K562 (cell line): ENCODE measurements around the gene CDH5. TPM values are rescaled to one million over a fixed set of nuclear protein-coding genes. Genes with fewer than 3 reads are reported as not detected.

Experiments used
- ATAC-seq: fragments of 200-7000 bp; cut with Tn5 transposase; 3 replicates; pipeline ENCODE4 v1.9.1; 2020; ENCODE audit warnings: moderate library complexity
- BruUV-seq: library from RNA; stranded (reverse); fragments of 400-500 nt; replicated peaks from 2 replicates; lab custom pipeline; 2021; lab: Mats Ljungman, UMichigan
- CTCF ChIA-PET: fragments of 300-600 bp; formaldehyde crosslinking; extraction: SDS; loops from one replicate; lab custom pipeline; 2021; ENCODE audit warnings: low intra/inter-chr PET ratio; lab: Yijun Ruan, JAX
- POLR2A ChIA-PET: fragments of 300-600, 350-650 bp; sonication (Branson Sonifier 250); formaldehyde crosslinking; extraction: SDS; loops from one replicate; lab custom pipeline; 2021; ENCODE audit warnings: antibody characterized with exemption, inconsistent platforms; lab: Yijun Ruan, JAX
- DNase-seq, 4 experiments: peaks; one replicate each; pipeline versions ENCODE4 v3.0.0 to v3.0.0-alpha.2; 2011 to 2018; ENCODE audit warnings: low spot score in 3 of 4, mixed read lengths in 3 of 4; ENCODE audit errors: extremely low read depth in 1 of 4
- FAIRE-seq: peaks from 2 replicates; lab custom pipeline; 2011; peaks lifted over from hg19 to GRCh38; lab: Jason Lieb, UNC
- H2AFZ ChIP-seq: 2 replicates; pipeline ENCODE4 v1.6.0; 2011; ENCODE audit warnings: low read depth, low read length, control low read depth, inconsistent platforms
- H3K27ac ChIP-seq: fragments of 200-600 bp; 3 replicates; pipeline ENCODE4 v1.8.0; 2011; ENCODE audit warnings: low read depth, mild to moderate bottlenecking, control low read depth, inconsistent platforms, low read length, moderate library complexity, mixed read lengths; ENCODE audit errors: extremely low read depth
- H3K27me3 ChIP-seq, 2 experiments: fragments of 300-600 bp in 1 of 2; 2 replicates in 1 of 2; 3 replicates in 1 of 2; pipeline versions ENCODE4 v1.6.0 to v1.8.0; 2011; ENCODE audit warnings: inconsistent platforms in 2 of 2, low read length in 2 of 2, mild to moderate bottlenecking in 1 of 2, mixed read lengths in 1 of 2, moderate library complexity in 1 of 2; ENCODE audit not compliant: control insufficient read depth in 2 of 2, insufficient read depth in 2 of 2
- H3K36me3 ChIP-seq: fragments of 300-600 bp; 3 replicates; pipeline ENCODE4 v1.8.0; 2011; ENCODE audit warnings: mild to moderate bottlenecking, low read length, inconsistent platforms; ENCODE audit not compliant: control insufficient read depth, insufficient read depth
- H3K4me1 ChIP-seq, 2 experiments: fragments of 200-600 bp in 1 of 2; replicated peaks in 1 of 2; 2 replicates in 1 of 2; 3 replicates in 1 of 2; pipeline versions ENCODE4 v1.5.1 to v1.8.0; 2011; ENCODE audit warnings: inconsistent platforms in 2 of 2, low read length in 2 of 2, mild to moderate bottlenecking in 1 of 2, mixed read lengths in 1 of 2, moderate library complexity in 1 of 2; ENCODE audit not compliant: control insufficient read depth in 2 of 2, insufficient read depth in 2 of 2
- H3K4me2 ChIP-seq: 2 replicates; pipeline ENCODE4 v1.6.1; 2011; ENCODE audit warnings: low read length, control low read depth, inconsistent platforms, mixed read lengths; ENCODE audit not compliant: insufficient read depth
- H3K4me3 ChIP-seq: fragments of 200-600 bp; sonication (generic), shearing (Covaris generic); 2 replicates; pipeline ENCODE4 v1.5.1; 2016; ENCODE audit warnings: control low read depth, inconsistent platforms
- H3K79me2 ChIP-seq: fragments of 200-600 bp; 3 replicates; pipeline ENCODE4 v1.8.0; 2011; ENCODE audit warnings: low read length, inconsistent platforms; ENCODE audit not compliant: control insufficient read depth, insufficient read depth
- H3K9ac ChIP-seq, 2 experiments: 2 replicates each; pipeline versions ENCODE4 v1.6.0 to v1.6.1; 2011; ENCODE audit warnings: low read depth in 2 of 2, low read length in 2 of 2, control low read depth in 1 of 2, inconsistent platforms in 1 of 2, mild to moderate bottlenecking in 1 of 2, mixed read lengths in 1 of 2; ENCODE audit not compliant: insufficient read depth in 1 of 2
- H3K9me1 ChIP-seq: one replicate; pipeline ENCODE4 v1.6.0; 2011; ENCODE audit warnings: inconsistent platforms, mild to moderate bottlenecking, low read length, moderate library complexity; ENCODE audit not compliant: control insufficient read depth, insufficient read depth
- H3K9me3 ChIP-seq: replicated peaks from 2 replicates; pipeline ENCODE4 v1.5.1; 2011; ENCODE audit warnings: low read depth, low read length, inconsistent platforms; ENCODE audit not compliant: control insufficient read depth, insufficient read depth
- H4K20me1 ChIP-seq: replicated peaks from 2 replicates; pipeline ENCODE4 v1.6.1; 2011; ENCODE audit warnings: low read length, inconsistent platforms, mixed read lengths; ENCODE audit not compliant: control insufficient read depth, insufficient read depth
- CHCHD3 ChIP-seq: fragments of 250-450 bp; sonication (Bioruptor Pico); IDR thresholded peaks from 2 replicates; pipeline ENCODE4 v2.1.2; 2022; ENCODE audit warnings: mild to moderate bottlenecking
- EP300 ChIP-seq: IDR thresholded peaks from 2 replicates; pipeline ENCODE4 v1.6.1; 2012; ENCODE audit warnings: low read length, improper control_type of control experiment
- FIP1L1 ChIP-seq: fragments of 200-400 bp; formaldehyde crosslinking; IDR thresholded peaks from 2 replicates; pipeline ENCODE4 v1.6.1; 2018; ENCODE audit warnings: mild to moderate bottlenecking, low read depth, low read length; ENCODE audit not compliant: poor library complexity, severe bottlenecking
- GTF2E2 ChIP-seq: fragments of 200-800 bp; sonication (Bioruptor generic); IDR thresholded peaks from 2 replicates; pipeline ENCODE4 v1.6.1; 2016; ENCODE audit warnings: missing genetic modification characterization, missing compliant biosample characterization
- KAT2B ChIP-seq: IDR thresholded peaks from one replicate; pipeline ENCODE4 v1.6.1; 2012; ENCODE audit warnings: low read depth, mild to moderate bottlenecking, control low read depth, inconsistent platforms, low read length, moderate library complexity
- MAZ ChIP-seq, 2 experiments: fragments of 450-650 bp in 1 of 2; sonication (generic) in 1 of 2; formaldehyde crosslinking; IDR thresholded peaks in 1 of 2; conservative IDR thresholded peaks in 1 of 2; 2 replicates each; pipeline versions ENCODE4 v1.4.0 to v1.5.0; 2020; ENCODE audit warnings: mild to moderate bottlenecking in 1 of 2, missing genetic modification reagents in 1 of 2
- MECOM ChIP-seq: fragments of 250-450 bp; sonication (Bioruptor Pico); IDR thresholded peaks from 2 replicates; pipeline ENCODE4 v1.8.0; 2022; ENCODE audit warnings: inconsistent platforms
- MTA2 ChIP-seq: fragments of 450-650 bp; IDR thresholded peaks from 2 replicates; pipeline ENCODE4 v1.6.1; 2016; ENCODE audit warnings: low read depth
- RFX1 ChIP-seq: fragments of 450-650 bp; IDR thresholded peaks from 2 replicates; pipeline ENCODE4 v1.6.1; 2016; ENCODE audit warnings: mild to moderate bottlenecking, moderate library complexity
- ZKSCAN3 ChIP-seq: fragments of 250-450 bp; sonication (Bioruptor Pico); IDR thresholded peaks from 2 replicates; pipeline ENCODE4 v1.4.0; 2020
- ZNF12 ChIP-seq: sonication (generic); formaldehyde crosslinking; IDR thresholded peaks from 2 replicates; pipeline ENCODE4 v1.4.0; 2020; ENCODE audit warnings: mild to moderate bottlenecking, missing genetic modification reagents
- ZNF707 ChIP-seq: fragments of 250-450 bp; sonication (Bioruptor Pico); conservative IDR thresholded peaks from 2 replicates; pipeline ENCODE4 v1.8.0; 2022; ENCODE audit warnings: inconsistent platforms, mild to moderate bottlenecking, moderate library complexity
- WGBS: fragments of 100-300 bp; shearing (Covaris generic); methylation state at CpG from one replicate; pipeline ENCODE4 v1.1.6; 2016; ENCODE audit warnings: low coverage, mixed read lengths; ENCODE audit not compliant: insufficient coverage; ENCODE audit errors: missing lambda C conversion rate; 5-methylcytosine and 5-hydroxymethylcytosine counted together
- in situ Hi-C: fragments of 300-500 bp; cut with MboI; formaldehyde crosslinking; loops from 4 replicates; pipeline ENCODE4 v1.15.0; 2018; ENCODE audit warnings: inconsistent platforms, mixed read lengths
- intact Hi-C: fragments of 100-400 bp; cut with micrococcal nuclease; formaldehyde crosslinking; loops from 2 replicates; pipeline ENCODE4 v1.14.2; 2022
- polyA plus RNA-seq, 8 experiments: library from polyadenylated mRNA; depleted of rRNA in 4 of 8; stranded (reverse) in 5 of 8; unstranded in 3 of 8; fragments of >200 nt; fragmentation: Nextera tagmentation in 2 of 8; fragmentation: Illumina TruSeq in 1 of 8; extraction: Ambion mirVana in 2 of 8; extraction: Trizol in 1 of 8; gene quantifications; 2 replicates each; pipeline versions ENCODE4 v1.2.1 to v1.2.3, GENCODE V29; 2011 to 2014; ENCODE audit warnings: inconsistent platforms in 1 of 8, missing spikeins in 1 of 8
- total RNA-seq, 7 experiments: library from RNA; depleted of rRNA in 6 of 7; stranded (reverse); fragments of >200 nt in 6 of 7; fragmentation: Illumina TruSeq in 2 of 7; extraction: Trizol in 2 of 7; gene quantifications; 2 replicates each; pipeline versions ENCODE4 v1.2.1 to v1.2.3, GENCODE V29; 2011 to 2021; ENCODE audit warnings: low replicate concordance in 1 of 7
- TF ChIP-seq, protein P1 (sequence below): sonication (generic); formaldehyde crosslinking; IDR thresholded peaks from 2 replicates; pipeline ENCODE4 v1.8.1; 2022; ENCODE audit warnings: missing genetic modification reagents
- TF ChIP-seq, protein P2 (sequence below): fragments of 250-450 bp; sonication (Bioruptor Pico); IDR thresholded peaks from 2 replicates; pipeline ENCODE4 v1.9.0; 2021; ENCODE audit warnings: mild to moderate bottlenecking
- TF ChIP-seq, protein P3 (sequence below): fragments of 250-450 bp; sonication (Bioruptor Pico); IDR thresholded peaks from 2 replicates; pipeline ENCODE4 v1.4.0; 2020

Gene CDH5
- total and polyA plus RNA-seq, 9 of the 15 experiments (the other 6 are each of a cell fraction or from before 2014, with no cell fraction given): not detected

DNA sequence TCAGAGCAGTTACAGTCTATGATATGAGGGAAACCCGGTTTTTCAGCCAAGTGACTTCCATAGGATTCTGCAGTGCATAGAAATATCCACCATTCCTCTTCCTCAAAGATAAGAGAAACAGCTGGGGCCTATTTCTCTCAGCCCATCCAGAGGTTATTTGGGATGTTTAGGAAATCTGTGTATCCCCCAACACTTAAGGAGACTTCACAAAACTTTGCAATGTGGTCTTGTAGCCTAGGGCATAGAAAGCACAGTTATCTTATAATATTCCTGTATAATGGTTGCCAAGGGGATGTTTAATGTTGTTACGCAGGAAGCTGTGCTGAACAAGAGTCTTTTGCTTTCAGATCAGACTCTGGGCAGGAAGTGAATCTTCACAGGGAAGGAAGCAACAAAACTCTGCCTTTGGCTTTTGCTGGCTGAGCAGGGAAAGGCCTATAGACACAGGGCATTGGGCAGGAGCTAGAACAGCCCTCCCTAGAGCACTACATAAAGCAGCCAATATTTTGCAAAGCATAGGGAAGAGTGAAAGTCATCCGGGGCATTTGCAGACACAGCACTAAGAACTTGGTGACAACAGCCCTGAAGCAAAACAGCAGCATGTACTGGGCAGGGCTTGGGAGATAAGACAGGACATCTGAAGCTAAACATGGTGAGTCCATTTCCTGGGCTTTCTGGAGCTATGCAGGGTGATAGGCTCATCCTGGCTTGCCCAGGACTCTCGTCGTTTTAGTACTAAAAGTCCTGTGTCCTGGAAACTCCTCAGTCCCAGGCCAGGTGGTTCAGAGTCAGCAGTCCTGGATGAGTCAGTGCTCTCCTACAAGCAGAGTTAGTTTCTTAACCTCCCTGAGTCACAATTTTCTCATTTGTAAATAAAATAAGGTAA, 41.9 kb downstream of the CDH5 start:
- H3K9me3 ChIP-seq: no peaks in the 10 kb centered on the region
- intact Hi-C loops: loop anchor here (5.0 to 10.0 kb wide), 3 partner anchors 199 to 519 kb away; partner anchors contain the start of gene RRAD
- H4K20me1 ChIP-seq: 0 out of 2 replicates have a peak, but pooled peaks cover 7% of the 10 kb centered on the region
- no peaks in the 10 kb centered on the region for H3K9me1 ChIP-seq
- no TSS peak for BruUV-seq
- peak in 1 of 4 experiments; percentile 16 for DNase-seq
- H3K36me3 ChIP-seq: no peaks in the 10 kb centered on the region
- in situ Hi-C loops: loop anchor here (5.0 to 10.0 kb wide), 3 partner anchors 79 to 456 kb away; no protein-coding TSS in a partner anchor
- peak overlapping the region; percentile 26 for H3K4me2 ChIP-seq
- CTCF ChIA-PET: interaction anchor here (2.5 kb wide), 1 partner anchor 181 kb away, joined by 22 read pairs; no protein-coding TSS in a partner anchor
- 2% methylated on average over 5 of the region's 5 CpGs for WGBS
- peak overlapping the region; percentile 60 for H2AFZ ChIP-seq
- POLR2A ChIA-PET: no interaction called here
- H3K27me3 ChIP-seq: peaks cover under 1 to 14% of the 10 kb centered on the region in 2 experiments; a peak in 3 of 5 replicates
- ATAC-seq: peak; percentile 52
- no peaks in the 10 kb centered on the region for H3K79me2 ChIP-seq
- no peak overlapping the region for H3K4me3 ChIP-seq
- peaks cover 0 to 8% of the 10 kb centered on the region in 2 experiments; a peak in 3 of 5 replicates for H3K4me1 ChIP-seq
- H3K9ac ChIP-seq: no peak overlapping the region
- peak; percentile 15 for FAIRE-seq
- H3K27ac ChIP-seq: no peak overlapping the region
- TF ChIP-seq RFX1 (no peak), MAZ (CRISPR knock-in tag; conservative IDR thresholded peaks at IDR 0.05 in 1 of 2, IDR thresholded peaks at IDR 0.05 in 1 of 2) (no peak), KAT2B (no peak), FIP1L1 (no peak), ZNF707 (CRISPR knock-in tag) (no peak), ZNF12 (CRISPR knock-in tag) (no peak), MTA2 (no peak), ZKSCAN3 (CRISPR knock-in tag) (no peak), GTF2E2 (tag) (no peak), EP300 (no peak), CHCHD3 (CRISPR knock-in tag) (no peak), MECOM (CRISPR knock-in tag) (no peak)
- TF ChIP-seq, protein P1, sequence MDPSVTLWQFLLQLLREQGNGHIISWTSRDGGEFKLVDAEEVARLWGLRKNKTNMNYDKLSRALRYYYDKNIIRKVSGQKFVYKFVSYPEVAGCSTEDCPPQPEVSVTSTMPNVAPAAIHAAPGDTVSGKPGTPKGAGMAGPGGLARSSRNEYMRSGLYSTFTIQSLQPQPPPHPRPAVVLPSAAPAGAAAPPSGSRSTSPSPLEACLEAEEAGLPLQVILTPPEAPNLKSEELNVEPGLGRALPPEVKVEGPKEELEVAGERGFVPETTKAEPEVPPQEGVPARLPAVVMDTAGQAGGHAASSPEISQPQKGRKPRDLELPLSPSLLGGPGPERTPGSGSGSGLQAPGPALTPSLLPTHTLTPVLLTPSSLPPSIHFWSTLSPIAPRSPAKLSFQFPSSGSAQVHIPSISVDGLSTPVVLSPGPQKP (CRISPR knock-in tag): no peak
- TF ChIP-seq, protein P2, sequence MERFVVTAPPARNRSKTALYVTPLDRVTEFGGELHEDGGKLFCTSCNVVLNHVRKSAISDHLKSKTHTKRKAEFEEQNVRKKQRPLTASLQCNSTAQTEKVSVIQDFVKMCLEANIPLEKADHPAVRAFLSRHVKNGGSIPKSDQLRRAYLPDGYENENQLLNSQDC (CRISPR knock-in tag): no peak
- TF ChIP-seq, protein P3, sequence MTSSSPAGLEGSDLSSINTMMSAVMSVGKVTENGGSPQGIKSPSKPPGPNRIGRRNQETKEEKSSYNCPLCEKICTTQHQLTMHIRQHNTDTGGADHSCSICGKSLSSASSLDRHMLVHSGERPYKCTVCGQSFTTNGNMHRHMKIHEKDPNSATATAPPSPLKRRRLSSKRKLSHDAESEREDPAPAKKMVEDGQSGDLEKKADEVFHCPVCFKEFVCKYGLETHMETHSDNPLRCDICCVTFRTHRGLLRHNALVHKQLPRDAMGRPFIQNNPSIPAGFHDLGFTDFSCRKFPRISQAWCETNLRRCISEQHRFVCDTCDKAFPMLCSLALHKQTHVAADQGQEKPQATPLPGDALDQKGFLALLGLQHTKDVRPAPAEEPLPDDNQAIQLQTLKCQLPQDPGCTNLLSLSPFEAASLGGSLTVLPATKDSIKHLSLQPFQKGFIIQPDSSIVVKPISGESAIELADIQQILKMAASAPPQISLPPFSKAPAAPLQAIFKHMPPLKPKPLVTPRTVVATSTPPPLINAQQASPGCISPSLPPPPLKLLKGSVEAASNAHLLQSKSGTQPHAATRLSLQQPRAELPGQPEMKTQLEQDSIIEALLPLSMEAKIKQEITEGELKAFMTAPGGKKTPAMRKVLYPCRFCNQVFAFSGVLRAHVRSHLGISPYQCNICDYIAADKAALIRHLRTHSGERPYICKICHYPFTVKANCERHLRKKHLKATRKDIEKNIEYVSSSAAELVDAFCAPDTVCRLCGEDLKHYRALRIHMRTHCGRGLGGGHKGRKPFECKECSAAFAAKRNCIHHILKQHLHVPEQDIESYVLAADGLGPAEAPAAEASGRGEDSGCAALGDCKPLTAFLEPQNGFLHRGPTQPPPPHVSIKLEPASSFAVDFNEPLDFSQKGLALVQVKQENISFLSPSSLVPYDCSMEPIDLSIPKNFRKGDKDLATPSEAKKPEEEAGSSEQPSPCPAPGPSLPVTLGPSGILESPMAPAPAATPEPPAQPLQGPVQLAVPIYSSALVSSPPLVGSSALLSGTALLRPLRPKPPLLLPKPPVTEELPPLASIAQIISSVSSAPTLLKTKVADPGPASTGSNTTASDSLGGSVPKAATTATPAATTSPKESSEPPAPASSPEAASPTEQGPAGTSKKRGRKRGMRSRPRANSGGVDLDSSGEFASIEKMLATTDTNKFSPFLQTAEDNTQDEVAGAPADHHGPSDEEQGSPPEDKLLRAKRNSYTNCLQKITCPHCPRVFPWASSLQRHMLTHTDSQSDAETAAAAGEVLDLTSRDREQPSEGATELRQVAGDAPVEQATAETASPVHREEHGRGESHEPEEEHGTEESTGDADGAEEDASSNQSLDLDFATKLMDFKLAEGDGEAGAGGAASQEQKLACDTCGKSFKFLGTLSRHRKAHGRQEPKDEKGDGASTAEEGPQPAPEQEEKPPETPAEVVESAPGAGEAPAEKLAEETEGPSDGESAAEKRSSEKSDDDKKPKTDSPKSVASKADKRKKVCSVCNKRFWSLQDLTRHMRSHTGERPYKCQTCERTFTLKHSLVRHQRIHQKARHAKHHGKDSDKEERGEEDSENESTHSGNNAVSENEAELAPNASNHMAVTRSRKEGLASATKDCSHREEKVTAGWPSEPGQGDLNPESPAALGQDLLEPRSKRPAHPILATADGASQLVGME (CRISPR knock-in tag): no peak
